HepG2 (cell line): ENCODE data around the gene DCPS. TPM values are rescaled to one million over a fixed set of nuclear protein-coding genes. Genes with fewer than 3 reads are reported as not detected.

Source experiments
- CREM ChIP-seq, 2 experiments: sonication (generic) in 1 of 2; formaldehyde crosslinking in 1 of 2; IDR thresholded peaks; 2 replicates each; pipeline versions ENCODE4 v1.4.0 to v1.6.1; 2016 to 2020; ENCODE audit warnings: antibody characterized with exemption in 1 of 2, mild to moderate bottlenecking in 1 of 2, missing genetic modification reagents in 1 of 2
- FOXJ3 ChIP-seq: sonication (generic); formaldehyde crosslinking; IDR thresholded peaks from 2 replicates; pipeline ENCODE4 v1.4.0; 2020; ENCODE audit warnings: missing genetic modification reagents, mild to moderate bottlenecking, borderline replicate concordance
- GABPA ChIP-seq, 2 experiments: IDR thresholded peaks; 2 replicates each; pipeline ENCODE4 v1.6.1; 2011 to 2016; ENCODE audit warnings: low read depth in 2 of 2, low read length in 1 of 2, missing biosample characterization in 1 of 2, missing genetic modification characterization in 1 of 2
- HNRNPK ChIP-seq: fragments of 200-400 bp; formaldehyde crosslinking; IDR thresholded peaks from 2 replicates; pipeline ENCODE4 v1.6.1; 2018; ENCODE audit warnings: low read length, low read depth, moderate library complexity, mild to moderate bottlenecking; ENCODE audit not compliant: poor library complexity, severe bottlenecking
- JUN ChIP-seq: sonication (generic); formaldehyde crosslinking; IDR thresholded peaks from 2 replicates; pipeline ENCODE4 v1.4.0; 2020; ENCODE audit warnings: mild to moderate bottlenecking, missing genetic modification reagents
- NR2F1 ChIP-seq, 2 experiments: fragments of 450-650 bp in 1 of 2; formaldehyde crosslinking in 1 of 2; IDR thresholded peaks; 2 replicates each; pipeline versions ENCODE4 v1.5.0 to v1.6.1; 2016 to 2020; ENCODE audit warnings: mild to moderate bottlenecking in 1 of 2, missing compliant biosample characterization in 1 of 2, missing genetic modification reagents in 1 of 2, moderate library complexity in 1 of 2
- RBFOX2 ChIP-seq: fragments of 200-400 bp; formaldehyde crosslinking; IDR thresholded peaks from 2 replicates; pipeline ENCODE4 v1.6.1; 2017; ENCODE audit warnings: low read depth, mild to moderate bottlenecking, low read length
- RXRB ChIP-seq: IDR thresholded peaks from 2 replicates; pipeline ENCODE4 v1.6.1; 2016; ENCODE audit warnings: borderline replicate concordance, missing genetic modification reagents, missing compliant biosample characterization
- TEAD2 ChIP-seq: sonication (generic); formaldehyde crosslinking; IDR thresholded peaks from 2 replicates; pipeline ENCODE4 v1.9.0; 2021; ENCODE audit warnings: missing genetic modification reagents
- YEATS2 ChIP-seq: sonication (generic); formaldehyde crosslinking; IDR thresholded peaks from 2 replicates; pipeline ENCODE4 v1.4.0; 2020; ENCODE audit warnings: missing genetic modification reagents, borderline replicate concordance
- ZBTB20 ChIP-seq: sonication (generic); formaldehyde crosslinking; IDR thresholded peaks from 2 replicates; pipeline ENCODE4 v1.8.1; 2023; ENCODE audit warnings: missing genetic modification reagents, low read depth, mild to moderate bottlenecking, borderline replicate concordance
- ZBTB7B ChIP-seq: sonication (generic); formaldehyde crosslinking; IDR thresholded peaks from 2 replicates; pipeline ENCODE4 v1.4.0; 2020; ENCODE audit warnings: missing genetic modification reagents
- ZNF350 ChIP-seq: sonication (generic); formaldehyde crosslinking; IDR thresholded peaks from 2 replicates; pipeline ENCODE4 v1.4.0; 2020; ENCODE audit warnings: mild to moderate bottlenecking, low read depth, missing genetic modification reagents, borderline replicate concordance
- ZNF543 ChIP-seq: sonication (generic); formaldehyde crosslinking; IDR thresholded peaks from 2 replicates; pipeline ENCODE4 v1.4.0; 2020; ENCODE audit warnings: mild to moderate bottlenecking, missing genetic modification reagents
- ZNF883 ChIP-seq: sonication (generic); formaldehyde crosslinking; IDR thresholded peaks from 2 replicates; pipeline ENCODE4 v1.5.1; 2020; ENCODE audit warnings: mild to moderate bottlenecking, missing genetic modification reagents; ENCODE audit errors: not compliant biosample characterization
- polyA plus RNA-seq, 8 experiments: library from polyadenylated mRNA; depleted of rRNA in 3 of 8; stranded (reverse) in 7 of 8; unstranded in 1 of 8; fragments of >200 nt; fragmentation: Illumina TruSeq in 4 of 8; extraction: Trizol in 4 of 8; gene quantifications; 2 replicates each; pipeline versions ENCODE4 v1.2.1 to v1.2.3, GENCODE V29; 2011 to 2016; ENCODE audit warnings: low read depth in 4 of 8, missing spikeins in 1 of 8, mixed read lengths in 1 of 8; ENCODE audit not compliant: insufficient read depth in 1 of 8
- total RNA-seq, 5 experiments: library from RNA; depleted of rRNA; stranded (reverse); fragments of >200 nt; fragmentation: Illumina TruSeq; extraction: Trizol; gene quantifications; 2 replicates each; pipeline ENCODE4 v1.2.3, GENCODE V29; 2016; ENCODE audit warnings: low read depth in 1 of 5
- TF ChIP-seq, protein P1 (sequence below): sonication (generic); formaldehyde crosslinking; IDR thresholded peaks from 2 replicates; pipeline ENCODE4 v1.8.0; 2022; ENCODE audit warnings: missing genetic modification reagents, mild to moderate bottlenecking, moderate library complexity, borderline replicate concordance
- TF ChIP-seq, protein P2 (sequence below): IDR thresholded peaks from 2 replicates; pipeline ENCODE4 v1.6.1; 2016; ENCODE audit warnings: mild to moderate bottlenecking, missing biosample characterization, missing genetic modification reagents
- TF ChIP-seq, protein P3 (sequence below): sonication (generic); formaldehyde crosslinking; IDR thresholded peaks from 2 replicates; pipeline ENCODE4 v1.5.0; 2020; ENCODE audit warnings: mild to moderate bottlenecking, low read depth, missing genetic modification reagents, borderline replicate concordance
- TF ChIP-seq, protein P4 (sequence below): sonication (generic); formaldehyde crosslinking; IDR thresholded peaks from 2 replicates; pipeline ENCODE4 v1.4.0; 2020; ENCODE audit warnings: missing genetic modification reagents

DCPS gene
- total and polyA plus RNA-seq, 2 of the 13 experiments (the other 11 are each of a cell fraction or from before 2014, with no cell fraction given) = 21.9 to 22.5 TPM

DNA sequence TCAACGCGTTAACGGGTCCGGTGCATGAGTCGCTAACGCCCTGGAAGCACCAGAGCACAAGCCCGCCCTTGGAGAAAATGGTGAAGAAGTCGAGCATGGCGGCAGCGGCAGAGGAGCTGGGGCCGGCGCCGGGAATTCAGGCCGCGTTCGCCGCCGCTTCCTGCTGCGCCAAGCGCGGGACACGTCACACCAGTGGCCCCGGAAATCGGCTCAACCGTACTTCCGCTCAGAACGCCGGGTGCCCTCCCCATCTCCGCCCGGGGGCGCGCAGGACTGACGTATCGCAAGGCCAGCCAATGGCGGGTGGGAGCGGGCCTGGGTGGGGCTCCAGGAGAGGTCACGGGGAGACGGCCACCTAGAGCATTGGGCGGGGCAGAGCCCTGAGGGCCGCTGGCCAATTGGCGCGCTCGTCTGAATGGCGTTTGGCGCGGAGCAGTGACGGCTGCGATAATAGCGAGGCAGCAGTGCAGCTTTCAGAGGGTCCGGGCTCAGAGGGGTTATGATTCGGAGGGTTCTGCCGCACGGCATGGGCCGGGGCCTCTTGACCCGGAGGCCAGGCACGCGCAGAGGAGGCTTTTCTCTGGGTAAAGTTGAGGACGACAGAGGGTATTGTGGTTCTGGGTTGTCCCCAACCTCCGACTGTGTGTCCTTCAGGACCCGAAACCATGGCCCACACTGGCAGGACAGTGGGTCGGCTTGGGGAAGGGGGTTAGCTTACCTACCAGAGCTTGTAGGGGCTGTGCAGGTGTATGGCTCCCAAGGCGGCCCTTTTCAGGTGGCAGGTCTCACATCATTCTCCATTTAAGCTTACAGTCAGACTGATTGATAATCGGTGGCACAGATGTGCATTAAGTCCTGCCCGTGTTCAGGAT is 34.9 kb upstream of the DCPS start, which contains the start of the genes FOXRED1 and SRPRA (continued):
- TF ChIP-seq RXRB (CRISPR knock-in tag) (peak; percentile 56; the same call in 1 of the 2 replicates), GABPA (IDR thresholded peaks at IDR 0.05; ENCODE audit: low read depth, low read length) (peak; percentile 90), GABPA (CRISPR knock-in tag; IDR thresholded peaks at IDR 0.05; ENCODE audit: low read depth) (peak; percentile 98), ZBTB20 (CRISPR knock-in tag) (no peak), RBFOX2 (peak; percentile 93), NR2F1 (CRISPR knock-in tag; IDR thresholded peaks at IDR 0.05) (0 out of 4 replicates have a peak, but pooled peaks of 1 of the 2 experiments have one; percentile 16), ZNF543 (peak; percentile 91; the same call in 1 of the 2 replicates), JUN (CRISPR knock-in tag) (peak; percentile 69), YEATS2 (CRISPR knock-in tag) (peak; percentile 94; the same call in 1 of the 2 replicates), ZNF883 (no peak), HNRNPK (no peak), FOXJ3 (CRISPR knock-in tag) (peak; percentile 14; the same call in 1 of the 2 replicates), CREM (IDR thresholded peaks at IDR 0.05) (peak; percentile 99), CREM (CRISPR knock-in tag; IDR thresholded peaks at IDR 0.05) (peak; percentile 88), ZBTB7B (CRISPR knock-in tag) (peak; percentile 42; the same call in 1 of the 2 replicates), TEAD2 (CRISPR knock-in tag) (no peak), ZNF350 (peak; percentile 93)
- TF ChIP-seq, protein P1, sequence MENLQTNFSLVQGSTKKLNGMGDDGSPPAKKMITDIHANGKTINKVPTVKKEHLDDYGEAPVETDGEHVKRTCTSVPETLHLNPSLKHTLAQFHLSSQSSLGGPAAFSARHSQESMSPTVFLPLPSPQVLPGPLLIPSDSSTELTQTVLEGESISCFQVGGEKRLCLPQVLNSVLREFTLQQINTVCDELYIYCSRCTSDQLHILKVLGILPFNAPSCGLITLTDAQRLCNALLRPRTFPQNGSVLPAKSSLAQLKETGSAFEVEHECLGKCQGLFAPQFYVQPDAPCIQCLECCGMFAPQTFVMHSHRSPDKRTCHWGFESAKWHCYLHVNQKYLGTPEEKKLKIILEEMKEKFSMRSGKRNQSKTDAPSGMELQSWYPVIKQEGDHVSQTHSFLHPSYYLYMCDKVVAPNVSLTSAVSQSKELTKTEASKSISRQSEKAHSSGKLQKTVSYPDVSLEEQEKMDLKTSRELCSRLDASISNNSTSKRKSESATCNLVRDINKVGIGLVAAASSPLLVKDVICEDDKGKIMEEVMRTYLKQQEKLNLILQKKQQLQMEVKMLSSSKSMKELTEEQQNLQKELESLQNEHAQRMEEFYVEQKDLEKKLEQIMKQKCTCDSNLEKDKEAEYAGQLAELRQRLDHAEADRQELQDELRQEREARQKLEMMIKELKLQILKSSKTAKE = no peak
- TF ChIP-seq, protein P2, sequence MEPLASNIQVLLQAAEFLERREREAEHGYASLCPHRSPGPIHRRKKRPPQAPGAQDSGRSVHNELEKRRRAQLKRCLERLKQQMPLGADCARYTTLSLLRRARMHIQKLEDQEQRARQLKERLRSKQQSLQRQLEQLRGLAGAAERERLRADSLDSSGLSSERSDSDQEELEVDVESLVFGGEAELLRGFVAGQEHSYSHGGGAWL (CRISPR knock-in tag) = peak; percentile 42; the same call in 1 of the 2 replicates
- TF ChIP-seq, protein P3, sequence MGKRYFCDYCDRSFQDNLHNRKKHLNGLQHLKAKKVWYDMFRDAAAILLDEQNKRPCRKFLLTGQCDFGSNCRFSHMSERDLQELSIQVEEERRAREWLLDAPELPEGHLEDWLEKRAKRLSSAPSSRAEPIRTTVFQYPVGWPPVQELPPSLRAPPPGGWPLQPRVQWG (CRISPR knock-in tag) = no peak
- TF ChIP-seq, protein P4, sequence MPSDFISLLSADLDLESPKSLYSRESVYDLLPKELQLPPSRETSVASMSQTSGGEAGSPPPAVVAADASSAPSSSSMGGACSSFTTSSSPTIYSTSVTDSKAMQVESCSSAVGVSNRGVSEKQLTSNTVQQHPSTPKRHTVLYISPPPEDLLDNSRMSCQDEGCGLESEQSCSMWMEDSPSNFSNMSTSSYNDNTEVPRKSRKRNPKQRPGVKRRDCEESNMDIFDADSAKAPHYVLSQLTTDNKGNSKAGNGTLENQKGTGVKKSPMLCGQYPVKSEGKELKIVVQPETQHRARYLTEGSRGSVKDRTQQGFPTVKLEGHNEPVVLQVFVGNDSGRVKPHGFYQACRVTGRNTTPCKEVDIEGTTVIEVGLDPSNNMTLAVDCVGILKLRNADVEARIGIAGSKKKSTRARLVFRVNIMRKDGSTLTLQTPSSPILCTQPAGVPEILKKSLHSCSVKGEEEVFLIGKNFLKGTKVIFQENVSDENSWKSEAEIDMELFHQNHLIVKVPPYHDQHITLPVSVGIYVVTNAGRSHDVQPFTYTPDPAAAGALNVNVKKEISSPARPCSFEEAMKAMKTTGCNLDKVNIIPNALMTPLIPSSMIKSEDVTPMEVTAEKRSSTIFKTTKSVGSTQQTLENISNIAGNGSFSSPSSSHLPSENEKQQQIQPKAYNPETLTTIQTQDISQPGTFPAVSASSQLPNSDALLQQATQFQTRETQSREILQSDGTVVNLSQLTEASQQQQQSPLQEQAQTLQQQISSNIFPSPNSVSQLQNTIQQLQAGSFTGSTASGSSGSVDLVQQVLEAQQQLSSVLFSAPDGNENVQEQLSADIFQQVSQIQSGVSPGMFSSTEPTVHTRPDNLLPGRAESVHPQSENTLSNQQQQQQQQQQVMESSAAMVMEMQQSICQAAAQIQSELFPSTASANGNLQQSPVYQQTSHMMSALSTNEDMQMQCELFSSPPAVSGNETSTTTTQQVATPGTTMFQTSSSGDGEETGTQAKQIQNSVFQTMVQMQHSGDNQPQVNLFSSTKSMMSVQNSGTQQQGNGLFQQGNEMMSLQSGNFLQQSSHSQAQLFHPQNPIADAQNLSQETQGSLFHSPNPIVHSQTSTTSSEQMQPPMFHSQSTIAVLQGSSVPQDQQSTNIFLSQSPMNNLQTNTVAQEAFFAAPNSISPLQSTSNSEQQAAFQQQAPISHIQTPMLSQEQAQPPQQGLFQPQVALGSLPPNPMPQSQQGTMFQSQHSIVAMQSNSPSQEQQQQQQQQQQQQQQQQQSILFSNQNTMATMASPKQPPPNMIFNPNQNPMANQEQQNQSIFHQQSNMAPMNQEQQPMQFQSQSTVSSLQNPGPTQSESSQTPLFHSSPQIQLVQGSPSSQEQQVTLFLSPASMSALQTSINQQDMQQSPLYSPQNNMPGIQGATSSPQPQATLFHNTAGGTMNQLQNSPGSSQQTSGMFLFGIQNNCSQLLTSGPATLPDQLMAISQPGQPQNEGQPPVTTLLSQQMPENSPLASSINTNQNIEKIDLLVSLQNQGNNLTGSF (CRISPR knock-in tag) = peak; percentile 24; the same call in 1 of the 2 replicates
